ENCODE results near the gene TSPAN14.
A peak's percentile ranks its signal among the peaks of the same experiment; 100 is the strongest.
"Not testable (repeated sequence)": the region's sequence is repeated elsewhere in the genome, so short reads cannot be mapped to it uniquely, and the experiment has no call there.

Gene TSPAN14

DNA sequence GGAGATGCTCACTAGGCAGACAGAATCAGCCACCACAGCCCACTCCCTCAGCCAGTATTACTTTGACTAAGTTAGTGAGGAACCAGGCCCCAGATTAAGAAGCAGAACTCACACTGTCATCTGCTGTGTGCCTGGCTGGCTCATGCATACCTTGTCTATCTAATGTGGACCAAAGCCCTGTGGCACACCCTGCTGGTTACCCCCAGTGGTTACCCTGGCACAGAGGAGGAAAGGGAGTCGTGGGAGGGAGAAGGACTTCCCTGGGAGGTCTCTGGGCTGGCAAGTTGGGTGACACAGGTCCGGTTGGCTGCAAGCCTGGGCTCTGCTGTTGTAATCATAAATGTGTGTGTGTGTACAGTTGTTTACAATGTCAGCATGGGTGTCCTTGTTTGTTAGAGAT lies 76.1 kb downstream of the TSPAN14 start:
- peak; percentile 42 for DNase-seq

GRCh38 chr10:80530816-80531215 lies 76.7 kb downstream of the TSPAN14 start:
- DNase-seq = no peak

DNA sequence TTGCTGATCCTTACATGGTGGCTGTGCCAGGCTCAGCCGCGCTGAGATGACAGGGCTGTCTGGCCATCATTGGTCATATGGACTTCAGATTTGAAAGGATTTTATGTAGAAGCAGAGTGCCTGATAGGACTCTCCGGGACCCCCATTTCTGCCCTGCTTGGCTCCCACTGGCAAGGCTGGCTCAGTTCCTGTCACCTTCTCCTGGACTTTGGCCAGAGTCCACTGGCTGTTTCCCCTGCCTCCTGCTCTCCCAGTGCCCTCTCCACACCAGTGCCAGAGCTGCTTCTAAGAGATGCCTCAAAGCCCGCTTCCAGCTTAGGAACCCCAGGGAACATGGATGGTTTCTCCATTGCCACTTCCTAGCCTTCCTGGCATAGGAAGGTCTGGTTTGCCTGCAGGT lies 78.5 kb downstream of the TSPAN14 start:
- no peak for DNase-seq

GRCh38 chr10:80534059-80534458 lies 79.9 kb downstream of the TSPAN14 start:
- not testable (repeated sequence) for DNase-seq

DNA sequence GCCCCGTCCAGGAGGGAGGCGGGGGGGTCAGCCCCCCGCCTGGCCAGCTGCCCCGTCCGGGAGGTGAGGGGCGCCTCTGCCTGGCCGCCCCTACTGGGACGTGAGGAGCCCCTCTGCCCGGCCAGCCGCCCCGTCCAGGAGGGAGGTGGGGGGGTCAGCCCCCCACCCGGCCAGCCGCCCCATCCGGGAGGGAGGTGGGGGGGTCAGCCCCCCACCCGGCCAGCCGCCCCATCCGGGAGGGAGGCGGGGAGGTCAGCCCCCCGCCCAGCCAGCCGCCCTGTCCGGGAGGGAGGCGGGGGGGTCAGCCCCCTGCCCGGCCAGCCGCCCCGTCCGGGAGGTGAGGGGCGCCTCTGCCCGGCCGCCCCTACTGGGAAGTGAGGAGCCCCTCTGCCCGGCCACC lies 80.5 kb downstream of the TSPAN14 start:
- not testable (repeated sequence) for DNase-seq

GRCh38 chr10:80535671-80536360 lies 81.7 kb downstream of the TSPAN14 start:
- DNase-seq = peak; percentile 88

- no peak for DNase-seq
Measured at GRCh38 chr10:80536361-80536835, 82.3 kb downstream of the TSPAN14 start.

DNA sequence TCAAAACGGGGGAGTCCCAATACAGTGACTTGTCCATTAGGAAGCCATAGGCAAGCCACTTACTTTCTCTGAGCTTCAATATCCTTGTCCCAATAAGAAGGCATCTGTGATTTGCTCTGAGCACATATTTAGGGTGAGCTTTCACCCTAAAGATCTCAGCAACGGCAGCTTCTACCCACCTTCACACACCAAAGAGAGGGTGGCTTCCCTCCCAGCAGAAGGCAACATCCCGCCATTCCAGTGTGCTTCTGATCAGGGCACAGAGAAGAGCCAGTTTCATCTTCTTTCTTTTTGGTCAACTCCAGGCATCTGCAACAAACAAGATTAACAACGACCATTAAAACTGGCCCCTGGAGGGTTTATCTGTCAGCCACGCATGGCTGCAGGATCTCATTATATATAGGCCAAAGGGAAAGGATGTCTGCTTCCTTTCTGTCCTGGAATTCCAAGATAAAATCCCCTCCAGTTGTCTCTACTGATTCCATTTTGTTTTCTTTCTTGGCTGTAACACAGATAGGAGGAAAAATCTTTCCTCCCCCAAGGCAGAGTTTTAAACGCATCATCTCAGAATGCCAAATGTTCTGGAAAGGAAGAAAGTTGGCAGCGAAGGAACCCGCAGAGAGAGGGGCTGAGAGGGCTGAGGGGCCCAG lies 83.1 kb downstream of the TSPAN14 start:
- DNase-seq = no peak

DNA sequence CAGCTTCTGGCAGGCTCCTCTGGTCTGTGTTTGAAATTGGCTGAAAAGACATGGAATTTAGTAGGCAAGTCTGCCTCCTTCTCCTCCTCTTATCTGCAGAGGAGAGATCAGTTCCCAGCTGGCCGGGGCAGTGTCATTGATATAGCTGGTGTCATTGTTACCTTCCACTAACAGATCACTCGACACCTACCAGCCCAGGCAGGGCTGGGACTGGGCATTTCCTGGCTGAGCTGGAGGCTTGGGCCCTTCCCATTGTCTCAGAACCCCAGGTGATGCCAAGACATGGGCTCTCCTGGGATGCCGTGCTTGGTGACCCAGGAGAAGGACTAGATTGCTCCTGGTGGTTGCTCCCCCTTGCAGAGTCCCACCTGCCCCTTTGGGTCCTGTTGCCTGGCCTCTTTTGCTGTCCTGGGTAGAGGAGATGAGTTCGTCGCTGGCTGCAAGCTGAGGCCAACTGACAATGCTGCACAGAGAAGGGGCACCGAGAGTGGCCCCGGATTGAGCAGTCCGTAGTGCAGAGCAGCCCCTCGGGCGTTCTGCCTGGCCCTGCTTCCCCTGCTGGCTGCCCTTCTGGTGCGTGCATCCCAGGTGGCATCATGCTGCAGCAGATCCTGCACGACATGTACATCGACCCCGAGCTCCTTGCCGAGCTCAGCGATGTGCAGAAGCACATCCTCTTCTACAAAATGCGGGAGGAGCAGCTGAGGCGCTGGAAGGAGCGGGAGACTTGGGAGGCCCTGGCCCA lies 83.8 kb downstream of the TSPAN14 start, which contains the start of gene SH2D4B:
SH2D4B (plus strand) TSS at position 167 of the 745 bp plus-strand sequence; CDS start at position 597, 430 bp downstream.
- no peak for DNase-seq

DNA sequence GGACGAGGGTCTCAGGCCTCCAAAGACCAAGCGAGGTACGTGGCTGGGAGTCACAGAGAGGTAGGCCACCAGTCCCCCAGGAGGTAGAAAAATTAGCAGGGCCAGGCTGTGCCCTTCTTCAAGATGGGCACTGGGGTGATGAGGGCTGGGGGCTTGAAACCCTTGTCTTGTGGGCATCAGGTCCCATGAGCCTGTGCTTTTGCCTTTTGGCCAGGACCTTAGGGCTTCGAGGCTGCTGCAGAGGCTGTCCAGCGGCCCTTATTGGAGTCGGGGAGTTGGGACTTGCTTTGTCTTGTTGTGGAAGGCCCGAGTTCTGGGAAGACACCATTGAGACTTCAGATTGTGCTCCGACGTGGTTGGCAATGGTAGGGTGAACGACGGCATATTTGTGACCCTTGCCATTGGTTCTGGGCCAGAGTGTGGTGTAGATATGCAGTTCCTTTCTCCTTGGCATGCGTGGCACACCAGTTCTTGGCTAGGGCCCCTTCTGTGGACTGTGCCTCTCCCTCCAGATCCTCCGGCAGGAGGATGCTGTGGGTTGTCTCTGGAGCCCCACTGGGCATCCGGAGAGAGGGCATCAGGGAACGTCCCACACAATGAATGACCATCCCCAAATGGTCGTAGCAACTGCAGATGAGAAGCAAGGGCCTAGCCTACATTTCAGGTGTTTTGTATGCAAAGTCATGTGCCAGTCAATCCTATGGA lies 84.5 kb downstream of the TSPAN14 start:
- DNase-seq = no peak

DNA sequence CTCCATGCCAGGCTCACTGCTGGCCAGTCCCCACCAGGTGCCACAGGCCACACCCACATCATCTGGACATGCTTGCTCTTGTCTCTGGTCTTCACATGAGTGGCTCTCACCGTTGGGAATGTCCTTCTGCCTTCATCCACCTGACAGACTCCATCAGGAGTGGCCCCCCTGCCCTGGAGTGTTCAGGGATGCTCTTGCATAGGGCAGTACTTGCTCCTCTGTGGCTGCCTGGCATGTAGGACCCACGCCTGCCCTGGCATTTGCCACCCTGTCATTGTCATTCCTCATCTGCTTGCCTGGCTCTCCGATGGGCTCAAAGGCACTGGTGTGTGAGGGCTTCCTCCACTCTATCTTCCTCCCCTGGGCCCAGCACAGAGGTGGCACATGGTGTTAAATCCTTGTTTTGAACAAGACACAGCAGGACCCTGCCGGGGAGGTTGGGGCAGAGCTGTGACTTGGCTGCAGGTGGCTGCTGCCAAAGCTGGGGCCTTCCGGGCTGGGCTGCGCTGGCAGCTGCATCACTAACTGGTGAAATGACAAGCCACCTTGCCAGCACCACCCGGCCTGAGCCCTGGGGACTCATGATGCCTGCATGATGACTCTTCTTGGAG lies 85.4 kb downstream of the TSPAN14 start:
- DNase-seq = no peak

GRCh38 chr10:80540136-80540535 lies 86.0 kb downstream of the TSPAN14 start:
- no peak for DNase-seq

GRCh38 chr10:80540618-80540980 lies 86.5 kb downstream of the TSPAN14 start:
- no peak for DNase-seq

DNA sequence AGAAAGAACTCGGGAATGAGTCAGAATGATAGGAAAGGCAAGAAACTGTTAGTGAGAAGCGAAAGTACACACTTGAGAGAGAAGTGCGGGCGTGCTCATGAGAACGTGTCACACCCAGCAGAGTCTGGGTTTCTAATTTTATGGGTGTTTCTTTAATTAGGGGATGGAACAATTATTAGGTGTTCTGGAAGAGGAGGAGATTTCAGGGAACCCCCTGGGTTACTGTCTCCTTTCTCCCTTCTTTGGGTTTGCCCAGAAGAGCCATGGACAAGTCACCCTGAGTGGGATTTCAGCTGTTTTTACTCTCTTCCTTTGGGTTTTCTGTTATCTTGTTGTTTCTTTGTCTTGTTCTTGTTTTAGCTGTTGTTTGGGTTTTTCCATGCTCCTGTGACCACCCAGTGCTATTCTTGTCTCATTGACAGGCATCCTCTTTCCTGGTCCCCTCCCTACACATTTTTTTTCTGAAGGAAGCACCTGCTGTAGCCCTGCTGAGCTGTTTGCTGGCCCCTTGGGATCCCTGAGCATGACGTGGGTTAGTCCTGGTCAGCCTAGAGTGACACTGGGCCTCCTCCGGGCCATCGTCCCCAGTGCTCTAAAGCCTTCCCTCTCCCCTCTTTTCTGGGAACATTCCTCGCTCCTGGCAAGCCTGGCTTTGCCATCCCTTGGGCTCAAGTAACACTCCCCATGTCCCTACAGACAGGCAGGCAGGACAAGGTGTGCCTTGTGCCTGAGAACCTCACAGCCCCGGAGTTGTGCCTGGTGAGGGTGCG lies 87.1 kb downstream of the TSPAN14 start:
- DNase-seq = peak; percentile 23

- no peak for DNase-seq
Measured at GRCh38 chr10:80542053-80542452, 87.9 kb downstream of the TSPAN14 start.

DNA sequence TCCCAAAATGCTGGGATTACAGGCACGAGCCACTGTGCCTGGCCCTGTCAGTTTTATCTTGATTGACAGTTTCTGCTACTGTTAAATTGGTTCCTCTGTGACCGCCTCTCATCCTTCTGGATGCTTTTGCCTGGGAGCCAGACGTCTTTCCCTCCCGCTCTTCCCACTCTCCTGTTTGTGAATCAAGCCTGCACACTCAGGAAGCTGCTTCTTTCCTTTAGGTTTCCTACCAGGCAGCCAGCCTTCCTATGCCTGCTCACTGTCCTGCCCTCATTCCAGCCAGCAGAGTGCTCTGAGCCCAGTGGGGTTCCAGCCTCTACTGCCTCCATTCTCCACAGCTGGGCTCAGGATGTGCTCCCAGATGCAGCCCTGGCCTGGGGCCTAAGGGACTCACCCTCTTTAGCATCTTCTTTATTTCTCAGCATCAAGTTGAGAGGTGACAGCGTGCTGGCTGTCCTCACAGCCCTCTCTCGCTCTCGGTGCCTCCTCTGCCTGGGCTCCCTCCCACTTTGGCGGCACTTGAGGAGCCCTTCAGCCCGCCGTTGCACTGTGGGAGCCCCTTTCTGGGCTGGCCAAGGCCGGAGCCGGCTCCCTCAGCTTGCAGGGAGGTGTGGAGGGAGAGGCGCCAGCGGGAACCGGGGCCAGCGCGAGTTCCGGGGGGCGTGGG lies 88.7 kb downstream of the TSPAN14 start:
- DNase-seq = no peak

- not testable (repeated sequence) for DNase-seq
Measured at GRCh38 chr10:80543319-80543672, 89.2 kb downstream of the TSPAN14 start.

DNA sequence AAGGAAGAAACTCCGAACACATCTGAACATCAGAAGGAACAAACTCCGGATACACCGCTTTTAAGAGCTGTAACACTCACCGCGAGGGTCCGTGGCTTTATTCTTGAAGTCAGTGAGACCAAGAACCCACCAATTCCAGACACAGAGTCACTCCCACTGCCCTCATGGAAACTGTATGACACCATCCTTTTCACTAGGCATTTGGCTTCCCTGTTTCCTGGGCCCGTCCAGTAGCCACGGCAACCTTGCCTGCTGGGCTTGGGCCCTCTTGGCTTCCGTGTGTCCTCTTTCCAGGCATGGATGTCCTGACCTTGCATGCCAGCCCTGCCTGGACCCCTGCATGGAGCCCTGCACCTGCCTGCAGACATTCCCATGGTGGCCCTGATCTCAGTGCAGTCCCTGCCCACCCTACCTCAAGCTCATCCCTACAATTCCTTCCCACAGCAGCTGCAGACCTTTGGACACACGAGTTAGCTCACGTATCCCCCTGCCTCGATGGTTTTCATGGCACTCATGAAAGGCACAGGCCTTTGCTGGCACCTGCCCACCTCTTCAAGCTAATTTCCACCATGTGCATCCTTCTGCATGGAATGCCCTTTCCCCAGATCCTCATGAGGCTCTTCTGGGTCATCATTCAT lies 90.3 kb downstream of the TSPAN14 start:
- DNase-seq = no peak

GRCh38 chr10:80545258-80545881 lies 91.3 kb downstream of the TSPAN14 start:
- no peak for DNase-seq

DNA sequence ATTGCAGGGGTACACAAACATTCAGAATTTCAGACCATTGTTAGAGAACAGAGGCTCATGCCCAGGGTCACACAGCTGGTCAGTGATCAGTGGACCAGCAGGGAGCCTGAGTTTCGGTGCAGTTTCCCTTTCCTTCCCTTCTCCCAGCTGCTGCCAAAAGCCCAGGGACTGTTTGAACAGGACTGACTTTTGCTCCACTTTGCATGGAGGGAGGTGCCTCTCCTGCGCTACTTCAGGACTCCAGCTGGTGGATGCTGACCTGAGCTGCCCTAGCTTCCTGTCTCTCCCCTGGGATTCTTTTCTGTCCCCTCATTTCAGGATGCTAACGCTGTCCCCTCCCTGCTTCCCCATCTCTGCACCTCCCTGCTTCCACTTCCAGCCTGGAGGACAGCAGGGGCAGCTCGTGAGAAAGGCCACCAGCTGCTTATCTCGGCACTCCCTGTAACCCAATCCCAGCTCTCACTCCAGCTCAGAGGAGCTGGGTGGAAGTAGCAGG lies 98.1 kb downstream of the TSPAN14 start:
- no peak for DNase-seq
